Gastroesophageal sphincter (tissue), 4 donors: ENCODE data around the gene KRTAP10-3. TPM values are rescaled to one million over a fixed set of nuclear protein-coding genes. Genes with fewer than 3 reads are reported as not detected.
"Not testable (repeated sequence)": the region's sequence is repeated elsewhere in the genome, so short reads cannot be mapped to it uniquely, and the experiment has no call there.

ENCODE experiments used
- ATAC-seq: fragments of 150-250 bp; one replicate; pipeline ENCODE4 v1.9.1; 2016; ENCODE audit warnings: mild to moderate bottlenecking, moderate library complexity
- H3K27ac ChIP-seq, 4 donors: fragments of 200-600 bp; sonication (generic) in 3 of 4; 1 replicate in 3 of 4; 2 replicates in 1 of 4; pipeline ENCODE4 v1.5.1; 2016 to 2019
- H3K27me3 ChIP-seq: fragments of 200-600 bp; sonication (generic); one replicate; pipeline ENCODE4 v1.5.1; 2019
- H3K36me3 ChIP-seq, 2 donors: fragments of 200-600 bp; sonication (generic); one replicate each; pipeline ENCODE4 v1.5.1; 2019; ENCODE audit warnings: control low read depth in 1 of 2
- H3K4me1 ChIP-seq, 3 donors: fragments of 200-600 bp; sonication (generic); 1 replicate in 2 of 3; 2 replicates in 1 of 3; pipeline ENCODE4 v1.5.1; 2016 to 2019; ENCODE audit warnings: control low read depth in 2 of 3
- H3K4me3 ChIP-seq, 2 donors: fragments of 200-600 bp; sonication (generic); one replicate each; pipeline ENCODE4 v1.5.1; 2019; ENCODE audit warnings: mild to moderate bottlenecking in 1 of 2, moderate library complexity in 1 of 2
- H3K9me3 ChIP-seq, 3 donors: fragments of 200-600 bp; sonication (generic); one replicate each; pipeline ENCODE4 v1.5.1; 2017 to 2019; ENCODE audit warnings: control low read depth in 2 of 3
- CTCF ChIP-seq, 4 experiments: fragments of 200-600 bp in 2 of 4; fragments of 450-650 bp in 2 of 4; sonication (generic) in 1 of 4; IDR thresholded peaks; one replicate each; pipeline ENCODE4 v1.5.1; 2017 to 2019; ENCODE audit warnings: antibody characterized with exemption in 4 of 4, mild to moderate bottlenecking in 2 of 4, moderate library complexity in 2 of 4
- EP300 ChIP-seq: sonication (generic); formaldehyde crosslinking; IDR thresholded peaks from one replicate; pipeline ENCODE4 v1.6.1; 2017; ENCODE audit warnings: antibody characterized with exemption, mild to moderate bottlenecking
- POLR2A ChIP-seq, 2 donors: fragments of 450-650 bp; IDR thresholded peaks; one replicate each; pipeline ENCODE4 v1.6.1; 2017; ENCODE audit warnings: antibody characterized with exemption in 2 of 2, mild to moderate bottlenecking in 2 of 2, moderate library complexity in 1 of 2
- POLR2AphosphoS5 ChIP-seq: sonication (generic); formaldehyde crosslinking; IDR thresholded peaks from one replicate; pipeline ENCODE4 v1.6.1; 2017; ENCODE audit warnings: antibody characterized with exemption
- WGBS, 2 donors: methylation state at CpG; one replicate each; pipeline ENCODE4 v1.1.5; 2018; ENCODE audit warnings: low coverage in 1 of 2; 5-methylcytosine and 5-hydroxymethylcytosine counted together
- total RNA-seq, 4 donors: library from RNA; depleted of rRNA; stranded (reverse); fragments of >200 nt; gene quantifications; one replicate each; pipeline ENCODE4 v1.1.0, GENCODE V29; 2016

The KRTAP10-3 gene
- total RNA-seq, 4 donors from 2014 or later = not detected

- peaks cover 82% of the 10 kb centered on the region for H3K27me3 ChIP-seq
- H3K36me3 ChIP-seq = no peaks in the 10 kb centered on the region
- H3K27ac ChIP-seq = no peak overlapping the region
- no peak for ATAC-seq
- peaks cover 0 to 12% (median 0%) of the 10 kb centered on the region in 3 donors for H3K9me3 ChIP-seq
- 67 to 71% methylated on average over 3 to 9 of the region's 23 CpGs for WGBS, 2 donors
- H3K4me3 ChIP-seq = no peak overlapping the region
- no peaks in the 10 kb centered on the region for H3K4me1 ChIP-seq
- TF ChIP-seq CTCF (IDR thresholded peaks at IDR 0.05) = no peak
- no peak for TF ChIP-seq EP300
- no peak for TF ChIP-seq POLR2A (IDR thresholded peaks at IDR 0.05)
- TF ChIP-seq POLR2AphosphoS5 = no peak
Observed at GRCh38 chr21:44601596-44602462, 43.2 kb upstream of the KRTAP10-3 start.

DNA sequence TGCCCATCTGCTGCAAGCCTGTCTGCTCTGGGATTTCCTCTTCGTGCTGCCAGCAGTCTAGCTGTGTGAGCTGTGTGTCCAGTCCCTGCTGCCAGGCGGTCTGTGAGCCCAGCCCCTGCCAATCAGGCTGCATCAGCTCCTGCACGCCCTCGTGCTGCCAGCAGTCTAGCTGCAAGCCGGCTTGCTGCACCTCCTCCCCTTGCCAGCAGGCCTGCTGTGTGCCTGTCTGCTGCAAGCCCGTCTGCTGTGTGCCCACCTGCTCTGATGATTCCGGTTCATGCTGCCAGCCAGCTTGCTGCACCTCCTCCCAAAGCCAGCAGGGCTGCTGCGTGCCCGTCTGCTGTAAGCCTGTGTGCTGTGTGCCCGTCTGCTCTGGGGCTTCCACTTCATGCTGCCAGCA is 42.5 kb upstream of the KRTAP10-3 start:
- not testable (repeated sequence) for H3K27ac ChIP-seq, H3K36me3 ChIP-seq, H3K4me1 ChIP-seq, ATAC-seq, H3K4me3 ChIP-seq
- Histone ChIP-seq H3K27me3 (peaks cover 77% of the 10 kb centered on the region), H3K9me3 (peaks cover 0 to 12% (median 0%) of the 10 kb centered on the region in 3 donors)
- WGBS, 2 donors = 60 to 80% methylated on average over 1 to 2 of the region's 10 CpGs

DNA sequence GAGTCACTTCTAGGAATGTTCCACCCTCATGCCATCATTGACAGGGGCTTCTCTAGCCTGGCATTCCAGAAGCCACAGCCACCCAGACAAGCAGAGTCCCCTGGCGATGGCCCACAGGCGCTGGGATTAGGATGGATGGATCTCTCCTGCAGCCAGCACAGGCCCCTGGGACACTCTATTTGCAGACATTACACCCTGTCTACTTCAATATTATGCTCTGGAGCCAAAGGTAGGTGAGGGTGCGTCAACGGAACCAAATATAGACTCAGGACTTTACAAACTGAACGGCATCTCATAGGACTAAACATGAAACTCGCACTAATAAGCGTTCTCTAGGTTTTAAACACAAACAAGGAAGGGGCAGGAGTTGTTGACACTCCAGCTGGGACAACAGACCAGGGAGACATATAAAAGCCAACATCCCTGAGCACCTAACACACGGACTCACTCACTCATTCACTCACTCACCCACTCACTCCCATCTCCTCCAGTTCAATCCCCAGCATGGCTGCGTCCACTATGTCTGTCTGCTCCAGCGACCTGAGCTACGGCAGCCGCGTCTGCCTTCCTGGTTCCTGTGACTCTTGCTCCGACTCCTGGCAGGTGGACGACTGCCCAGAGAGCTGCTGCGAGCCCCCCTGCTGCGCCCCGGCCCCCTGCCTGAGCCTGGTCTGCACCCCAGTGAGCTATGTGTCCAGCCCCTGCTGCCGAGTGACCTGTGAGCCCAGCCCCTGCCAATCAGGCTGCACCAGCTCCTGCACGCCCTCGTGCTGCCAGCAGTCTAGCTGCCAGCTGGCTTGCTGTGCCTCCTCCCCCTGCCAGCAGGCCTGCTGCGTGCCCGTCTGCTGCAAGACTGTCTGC is 41.8 kb upstream of the KRTAP10-3 start, which contains the start of gene KRTAP10-7:
TSS of gene KRTAP10-7 (plus strand) at position 480 of the 861 bp plus-strand sequence. CDS start at position 505, 25 bp downstream.
- H3K4me1 ChIP-seq, H3K4me3 ChIP-seq, H3K36me3 ChIP-seq, H3K27ac ChIP-seq, ATAC-seq: not testable (repeated sequence)
- peaks cover 78% of the 10 kb centered on the region for H3K27me3 ChIP-seq
- H3K9me3 ChIP-seq = peaks cover 0 to 12% (median 0%) of the 10 kb centered on the region in 3 donors
- WGBS, 2 donors = 77 to 83% methylated on average over 5 of the region's 23 CpGs

GRCh38 chr21:44599264-44600029 is 40.9 kb upstream of the KRTAP10-3 start:
- H3K27me3 ChIP-seq = peaks cover 76% of the 10 kb centered on the region
- WGBS, 2 donors = 73 to 93% methylated on average over 5 to 6 of the region's 8 CpGs
- ATAC-seq = no peak
- H3K36me3 ChIP-seq = no peaks in the 10 kb centered on the region
- no peak overlapping the region for H3K27ac ChIP-seq
- peaks cover 0 to 12% (median 0%) of the 10 kb centered on the region in 3 donors for H3K9me3 ChIP-seq
- H3K4me1 ChIP-seq = no peaks in the 10 kb centered on the region
- no peak for TF ChIP-seq POLR2AphosphoS5
- no peak for TF ChIP-seq CTCF (IDR thresholded peaks at IDR 0.05)
- no peak for TF ChIP-seq POLR2A (IDR thresholded peaks at IDR 0.05)
- no peak for TF ChIP-seq EP300
- H3K4me3 ChIP-seq = no peak overlapping the region

DNA sequence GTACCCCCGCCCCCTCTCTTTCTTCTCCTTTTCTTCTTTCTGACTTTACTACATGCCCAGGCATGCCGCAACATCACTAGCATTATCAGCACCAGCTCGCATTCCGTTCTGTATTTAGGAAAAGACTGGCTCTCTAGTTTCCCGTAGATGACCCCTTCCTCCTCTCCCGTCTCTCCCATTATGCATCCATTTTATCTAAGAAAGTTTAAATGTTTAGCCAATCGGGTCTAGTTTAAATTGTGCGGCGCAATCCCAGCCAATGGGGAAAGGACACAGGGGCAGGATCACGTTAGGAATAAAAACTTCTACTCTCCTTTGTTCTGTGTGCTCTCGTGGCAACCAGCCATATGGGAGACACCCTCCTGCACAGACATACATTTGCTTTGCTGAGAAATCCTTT is 39.5 kb upstream of the KRTAP10-3 start:
- Histone ChIP-seq H3K4me1 (no peaks in the 10 kb centered on the region), H3K27ac (no peak overlapping the region), H3K27me3 (peaks cover 67% of the 10 kb centered on the region), H3K36me3 (no peaks in the 10 kb centered on the region), H3K4me3 (no peak overlapping the region), H3K9me3 (peaks cover 0 to 12% (median 0%) of the 10 kb centered on the region in 3 donors)
- ATAC-seq = no peak
- WGBS, 2 donors = 67 to 71% methylated on average over 6 to 11 of the region's 11 CpGs
- TF ChIP-seq POLR2AphosphoS5 (no peak), EP300 (no peak), CTCF (IDR thresholded peaks at IDR 0.05) (no peak), POLR2A (IDR thresholded peaks at IDR 0.05) (no peak)
